ENCODE measurements around the gene CAMP.

- TF ChIP-seq EZH2 (IDR thresholded peaks at IDR 0.05; ENCODE audit: borderline replicate concordance, low read depth, low read length, poor library complexity, severe bottlenecking) (no peak), CTCF (conservative IDR thresholded peaks at IDR 0.05; ENCODE audit: low read depth, low read length) (no peak)
These were observed 35.6 kb upstream of the CAMP start for GRCh38 chr3:48187579-48188265.
